ENCODE results near the gene DLST. TPM values are rescaled to one million over a fixed set of nuclear protein-coding genes. Genes with fewer than 3 reads are reported as not detected.

DLST gene
- total RNA-seq, 4 donors from 2014 or later = 71.3 to 157 (median 105) TPM

DNA sequence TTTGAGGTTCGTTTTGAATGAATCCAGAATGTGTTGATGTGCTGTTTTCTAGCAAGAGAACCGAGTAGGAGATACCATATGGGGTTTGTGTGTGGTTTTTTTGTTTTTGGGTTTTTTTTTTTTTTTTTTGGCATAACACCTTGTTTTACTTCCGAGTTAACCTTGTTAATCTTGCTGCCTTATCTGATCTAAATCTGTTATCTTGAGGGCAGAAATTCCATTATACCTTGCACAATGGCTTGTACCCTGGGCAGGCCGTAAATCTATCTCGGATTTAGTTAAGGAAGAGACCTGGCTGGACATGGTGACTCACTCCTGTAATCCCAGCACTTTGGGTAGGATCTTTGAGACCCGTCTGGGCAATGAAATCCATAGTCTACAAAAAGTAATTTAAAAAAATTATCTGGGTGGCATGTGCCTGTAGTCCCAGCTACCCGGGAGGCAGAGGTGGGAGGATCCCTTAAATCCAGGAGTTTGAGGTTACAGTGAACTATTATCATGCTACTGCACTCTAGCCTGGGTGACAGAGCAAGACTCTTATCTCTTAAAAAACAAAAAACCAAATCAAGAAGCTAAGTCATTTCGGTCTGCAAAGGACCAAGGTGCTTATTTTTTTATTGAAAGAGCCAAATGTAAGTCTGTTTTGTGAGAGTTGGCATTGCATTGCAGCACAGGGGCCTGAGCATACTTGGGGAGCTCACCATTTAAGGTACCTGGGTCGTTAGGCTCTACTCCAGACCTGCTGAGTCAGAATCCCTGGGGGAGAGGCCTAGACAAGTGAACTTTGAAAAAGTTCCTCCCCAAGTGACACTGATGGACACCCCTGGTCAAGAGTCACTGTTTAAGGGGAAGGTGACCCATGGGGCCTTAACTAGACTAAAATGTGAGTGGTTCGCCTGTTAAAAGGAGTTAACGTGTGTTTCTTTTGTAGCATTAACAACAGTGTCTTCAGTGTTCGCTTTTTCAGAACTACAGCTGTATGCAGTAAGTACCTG, 6.7 kb downstream of the DLST start:
- in situ Hi-C loops (cut with MboI; ENCODE audit: low sequenced_read_pairs in 4 of 4) = no loop called here
- intact Hi-C loops (cut with DNase I; ENCODE audit: low total_unique reads) = loop anchor here (10.0 kb wide), 1 partner anchor 1096 kb away; the partner anchor contains the start of genes IFT43 and TGFB3
- ATAC-seq = peak in 1 of 2 donors; percentile 40

DNA sequence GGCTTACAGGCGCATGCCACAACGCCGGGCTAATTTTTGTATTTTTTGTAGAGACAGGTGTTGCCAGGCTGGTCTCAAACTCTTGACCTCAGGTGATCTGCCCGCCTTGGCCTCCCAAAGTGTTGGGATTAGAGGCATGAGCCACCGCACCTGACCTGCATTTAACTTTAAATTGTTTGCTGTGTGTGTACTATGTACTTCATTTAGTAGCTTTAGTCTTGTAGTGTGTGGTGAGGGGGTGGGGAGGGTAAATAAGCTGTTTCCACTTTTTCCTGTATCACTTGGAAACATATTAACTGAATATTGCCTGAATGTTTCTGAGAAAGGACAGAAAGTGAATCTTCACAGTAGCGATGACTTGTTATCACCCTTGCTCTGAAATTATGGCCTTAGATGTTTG, 8.5 kb downstream of the DLST start:
- TF ChIP-seq, protein P1, sequence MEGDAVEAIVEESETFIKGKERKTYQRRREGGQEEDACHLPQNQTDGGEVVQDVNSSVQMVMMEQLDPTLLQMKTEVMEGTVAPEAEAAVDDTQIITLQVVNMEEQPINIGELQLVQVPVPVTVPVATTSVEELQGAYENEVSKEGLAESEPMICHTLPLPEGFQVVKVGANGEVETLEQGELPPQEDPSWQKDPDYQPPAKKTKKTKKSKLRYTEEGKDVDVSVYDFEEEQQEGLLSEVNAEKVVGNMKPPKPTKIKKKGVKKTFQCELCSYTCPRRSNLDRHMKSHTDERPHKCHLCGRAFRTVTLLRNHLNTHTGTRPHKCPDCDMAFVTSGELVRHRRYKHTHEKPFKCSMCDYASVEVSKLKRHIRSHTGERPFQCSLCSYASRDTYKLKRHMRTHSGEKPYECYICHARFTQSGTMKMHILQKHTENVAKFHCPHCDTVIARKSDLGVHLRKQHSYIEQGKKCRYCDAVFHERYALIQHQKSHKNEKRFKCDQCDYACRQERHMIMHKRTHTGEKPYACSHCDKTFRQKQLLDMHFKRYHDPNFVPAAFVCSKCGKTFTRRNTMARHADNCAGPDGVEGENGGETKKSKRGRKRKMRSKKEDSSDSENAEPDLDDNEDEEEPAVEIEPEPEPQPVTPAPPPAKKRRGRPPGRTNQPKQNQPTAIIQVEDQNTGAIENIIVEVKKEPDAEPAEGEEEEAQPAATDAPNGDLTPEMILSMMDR (IDR thresholded peaks at IDR 0.05 in 4 of 5, conservative IDR thresholded peaks at IDR 0.05 in 1 of 5) = no peak
- no peak for TF ChIP-seq POLR2A (IDR thresholded peaks at IDR 0.05)
- Histone ChIP-seq H3K4me1 (peaks cover 25 to 35% of the 10 kb centered on the region in 2 donors), H3K36me3 (peaks cover 3 to 62% of the 10 kb centered on the region in 2 donors), H3K9me3 (no peaks in the 10 kb centered on the region), H3K27ac (no peak overlapping the region), H3K4me3 (no peak overlapping the region), H3K27me3 (no peaks in the 10 kb centered on the region)
- intact Hi-C loops (cut with DNase I; ENCODE audit: low total_unique reads) (no loop called here), in situ Hi-C loops (cut with MboI; ENCODE audit: low sequenced_read_pairs in 4 of 4) (no loop called here)
- no peak for ATAC-seq
- DNase-seq = no peak

More for the DNA sequence above, 6.7 kb downstream of the DLST start:
- DNase-seq = no peak
- H3K9me3 ChIP-seq = no peaks in the 10 kb centered on the region
- peak overlapping the region; percentile 94 to 99 (median 95) for H3K27ac ChIP-seq
- peaks cover 3 to 50% of the 10 kb centered on the region in 2 donors for H3K36me3 ChIP-seq
- H3K27me3 ChIP-seq = no peaks in the 10 kb centered on the region
- peaks cover 41 to 53% of the 10 kb centered on the region in 2 donors for H3K4me1 ChIP-seq
- H3K4me3 ChIP-seq = no peak overlapping the region
- TF ChIP-seq, protein P1 (IDR thresholded peaks at IDR 0.05 in 4 of 5, conservative IDR thresholded peaks at IDR 0.05 in 1 of 5) = no peak
- no peak for TF ChIP-seq POLR2A (IDR thresholded peaks at IDR 0.05)

DNA sequence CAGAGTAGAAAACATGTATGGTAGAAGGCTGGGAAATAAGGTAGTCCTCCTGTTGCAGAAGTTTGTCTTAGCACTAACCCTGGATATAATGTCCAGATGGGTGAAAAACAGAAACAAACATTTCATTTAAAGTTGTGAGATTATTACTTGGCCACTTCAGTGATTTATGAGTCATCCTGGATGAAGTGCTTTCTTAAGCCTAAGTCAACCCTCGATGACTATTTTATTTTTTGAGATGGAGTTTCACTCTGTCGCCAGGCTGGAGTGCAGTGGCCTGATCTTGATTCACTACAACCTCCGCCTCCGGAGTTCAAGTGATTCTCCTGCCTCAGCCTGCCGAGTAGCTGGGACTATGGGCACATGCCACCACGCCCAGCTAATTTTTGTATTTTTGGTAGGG, 10.2 kb downstream of the DLST start:
- ATAC-seq (no peak), DNase-seq (no peak)
- H3K4me3 ChIP-seq = no peak overlapping the region
- H3K27ac ChIP-seq = no peak overlapping the region
- H3K27me3 ChIP-seq = no peaks in the 10 kb centered on the region
- H3K36me3 ChIP-seq = peaks cover 3 to 77% of the 10 kb centered on the region in 2 donors
- in situ Hi-C loops (cut with MboI; ENCODE audit: low sequenced_read_pairs in 4 of 4) = no loop called here
- H3K4me1 ChIP-seq = peaks cover 9 to 21% of the 10 kb centered on the region in 2 donors
- H3K9me3 ChIP-seq = no peaks in the 10 kb centered on the region
- no peak for TF ChIP-seq POLR2A (IDR thresholded peaks at IDR 0.05)
- TF ChIP-seq, protein P1 (IDR thresholded peaks at IDR 0.05 in 4 of 5, conservative IDR thresholded peaks at IDR 0.05 in 1 of 5) = no peak
- intact Hi-C loops (cut with DNase I; ENCODE audit: low total_unique reads) = loop anchor here (2.0 kb wide), 1 partner anchor 25 kb away; no protein-coding TSS in a partner anchor

DNA sequence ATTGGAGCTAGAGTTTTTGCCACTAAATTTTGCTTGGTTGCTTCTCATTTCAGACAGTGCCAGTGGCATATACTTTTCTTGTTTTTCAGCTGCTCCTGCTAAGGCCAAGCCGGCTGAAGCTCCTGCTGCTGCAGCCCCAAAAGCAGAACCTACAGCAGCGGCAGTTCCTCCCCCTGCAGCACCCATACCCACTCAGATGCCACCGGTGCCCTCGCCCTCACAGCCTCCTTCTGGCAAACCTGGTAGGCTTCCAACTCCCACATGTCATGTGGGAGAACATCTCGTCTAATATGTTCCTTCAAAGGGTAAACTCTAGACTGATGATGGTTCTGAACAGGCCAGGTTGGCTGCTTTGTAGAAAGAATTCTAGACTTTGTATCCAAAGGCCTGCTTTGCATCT, 11.0 kb downstream of the DLST start:
- H3K4me3 ChIP-seq = no peak overlapping the region
- in situ Hi-C loops (cut with MboI; ENCODE audit: low sequenced_read_pairs in 4 of 4) = no loop called here
- ATAC-seq (no peak), DNase-seq (no peak)
- peaks cover under 1 to 12% of the 10 kb centered on the region in 2 donors for H3K4me1 ChIP-seq
- H3K36me3 ChIP-seq = peaks cover 3 to 86% of the 10 kb centered on the region in 2 donors
- H3K27me3 ChIP-seq = no peaks in the 10 kb centered on the region
- intact Hi-C loops (cut with DNase I; ENCODE audit: low total_unique reads) = loop anchor here (2.0 kb wide), 1 partner anchor 26 kb away; no protein-coding TSS in a partner anchor
- no peak for TF ChIP-seq POLR2A (IDR thresholded peaks at IDR 0.05)
- TF ChIP-seq, protein P1 (IDR thresholded peaks at IDR 0.05 in 4 of 5, conservative IDR thresholded peaks at IDR 0.05 in 1 of 5) = no peak
- no peaks in the 10 kb centered on the region for H3K9me3 ChIP-seq
- no peak overlapping the region for H3K27ac ChIP-seq

All from gastrocnemius medialis (tissue), 4 donors.